NT2/D1 (cell line): ENCODE results near the gene TEAD1.

ENCODE experiments used
- SUZ12 ChIP-seq: IDR thresholded peaks from 2 replicates; pipeline ENCODE4 v1.6.1; 2011; ENCODE audit not compliant: insufficient read length, insufficient read depth; ENCODE audit errors: extremely low read depth
- ZNF274 ChIP-seq: IDR thresholded peaks from 2 replicates; pipeline ENCODE4 v1.6.1; 2011; ENCODE audit warnings: mild to moderate bottlenecking, low read depth, low read length

GRCh38 chr11:12634329-12634728 is 39.9 kb upstream of the TEAD1 start:
- TF ChIP-seq ZNF274, result no peak
- no peak for TF ChIP-seq SUZ12
